GM12891 (cell line): Measurements from ENCODE around the gene NEU4.

ENCODE experiments used
- DNase-seq: peaks from one replicate; pipeline ENCODE4 v3.0.0; 2011; ENCODE audit warnings: low spot score; ENCODE audit not compliant: insufficient read length
- FAIRE-seq: peaks from 2 replicates; lab custom pipeline; 2011; peaks lifted over from hg19 to GRCh38; lab: Jason Lieb, UNC
- PAX5 ChIP-seq: IDR thresholded peaks from 2 replicates; pipeline ENCODE4 v1.6.1; 2011; ENCODE audit warnings: low read length, moderate library complexity, mild to moderate bottlenecking; ENCODE audit not compliant: insufficient read depth, severe bottlenecking
- POLR2A ChIP-seq: IDR thresholded peaks from 2 replicates; pipeline ENCODE4 v1.6.1; 2011; ENCODE audit warnings: low read depth, low read length, control low read depth
- POLR2AphosphoS5 ChIP-seq: IDR thresholded peaks from 2 replicates; pipeline ENCODE4 v1.6.1; 2011; ENCODE audit warnings: low read depth, low read length, control low read depth
- POU2F2 ChIP-seq: IDR thresholded peaks from 2 replicates; pipeline ENCODE4 v1.6.1; 2011; ENCODE audit warnings: low read depth, mild to moderate bottlenecking, control low read depth, low read length, moderate library complexity
- SPI1 ChIP-seq: IDR thresholded peaks from 2 replicates; pipeline ENCODE4 v1.6.1; 2011; ENCODE audit warnings: low read depth, low read length, control low read depth
- TAF1 ChIP-seq: IDR thresholded peaks from 2 replicates; pipeline ENCODE4 v1.6.1; 2011; ENCODE audit warnings: low read depth, low read length, control low read depth

The NEU4 gene

DNA sequence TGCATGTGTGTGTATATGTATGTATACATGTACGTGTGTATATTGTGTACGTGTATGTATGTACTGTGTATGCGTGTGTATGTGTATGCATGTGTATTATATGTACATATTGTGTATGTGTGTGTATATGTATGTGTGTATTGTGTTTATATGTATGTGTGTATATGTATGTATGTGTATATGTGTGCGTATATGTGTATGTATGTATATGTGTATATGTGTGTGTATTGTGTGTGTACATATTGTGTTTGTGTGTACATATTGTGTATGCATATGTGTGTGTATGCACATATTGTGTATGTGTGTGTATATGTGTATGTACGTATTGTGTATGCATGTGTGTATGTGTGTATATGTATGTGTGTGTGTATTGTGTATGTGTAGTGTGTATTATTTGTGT is 15.6 kb upstream of the NEU4 start:
- FAIRE-seq: peak; percentile 89
- TF ChIP-seq SPI1 (no peak), PAX5 (no peak), POU2F2 (no peak), POLR2AphosphoS5 (no peak), TAF1 (no peak), POLR2A (no peak)
- no peak for DNase-seq

DNA sequence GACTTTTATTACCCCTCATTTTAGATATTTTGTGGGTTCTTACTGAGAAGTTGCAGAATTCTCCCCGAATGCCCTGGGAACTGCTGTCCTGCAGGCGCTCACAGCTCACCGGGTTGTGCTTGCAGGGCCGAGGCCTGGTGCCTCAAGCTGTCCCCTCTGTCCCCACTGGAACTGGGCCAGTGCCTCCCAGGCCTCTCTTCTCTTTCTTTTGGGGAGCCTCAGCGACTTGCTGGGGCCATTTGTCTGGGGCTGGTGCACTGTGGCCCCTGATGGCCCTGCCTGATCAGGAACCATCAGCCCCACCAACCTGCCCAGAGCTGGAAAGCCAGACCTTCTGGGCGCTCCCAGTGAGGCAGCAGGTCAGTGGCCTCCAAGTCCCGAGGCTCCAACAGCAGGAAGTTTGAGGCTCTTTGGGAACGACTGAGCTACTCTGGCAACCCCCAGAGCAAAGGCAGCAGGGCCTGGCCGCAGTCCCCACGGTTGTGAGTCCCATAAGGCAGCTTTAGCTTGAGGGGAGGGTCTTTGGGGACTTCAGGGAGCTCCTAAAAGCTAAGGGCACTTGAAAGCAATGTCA is 14.7 kb upstream of the NEU4 start:
- no peak for TF ChIP-seq TAF1
- no peak for TF ChIP-seq POLR2A
- TF ChIP-seq SPI1: no peak
- no peak for TF ChIP-seq PAX5
- no peak for TF ChIP-seq POLR2AphosphoS5
- no peak for TF ChIP-seq POU2F2
- FAIRE-seq (no peak), DNase-seq (no peak)

DNA sequence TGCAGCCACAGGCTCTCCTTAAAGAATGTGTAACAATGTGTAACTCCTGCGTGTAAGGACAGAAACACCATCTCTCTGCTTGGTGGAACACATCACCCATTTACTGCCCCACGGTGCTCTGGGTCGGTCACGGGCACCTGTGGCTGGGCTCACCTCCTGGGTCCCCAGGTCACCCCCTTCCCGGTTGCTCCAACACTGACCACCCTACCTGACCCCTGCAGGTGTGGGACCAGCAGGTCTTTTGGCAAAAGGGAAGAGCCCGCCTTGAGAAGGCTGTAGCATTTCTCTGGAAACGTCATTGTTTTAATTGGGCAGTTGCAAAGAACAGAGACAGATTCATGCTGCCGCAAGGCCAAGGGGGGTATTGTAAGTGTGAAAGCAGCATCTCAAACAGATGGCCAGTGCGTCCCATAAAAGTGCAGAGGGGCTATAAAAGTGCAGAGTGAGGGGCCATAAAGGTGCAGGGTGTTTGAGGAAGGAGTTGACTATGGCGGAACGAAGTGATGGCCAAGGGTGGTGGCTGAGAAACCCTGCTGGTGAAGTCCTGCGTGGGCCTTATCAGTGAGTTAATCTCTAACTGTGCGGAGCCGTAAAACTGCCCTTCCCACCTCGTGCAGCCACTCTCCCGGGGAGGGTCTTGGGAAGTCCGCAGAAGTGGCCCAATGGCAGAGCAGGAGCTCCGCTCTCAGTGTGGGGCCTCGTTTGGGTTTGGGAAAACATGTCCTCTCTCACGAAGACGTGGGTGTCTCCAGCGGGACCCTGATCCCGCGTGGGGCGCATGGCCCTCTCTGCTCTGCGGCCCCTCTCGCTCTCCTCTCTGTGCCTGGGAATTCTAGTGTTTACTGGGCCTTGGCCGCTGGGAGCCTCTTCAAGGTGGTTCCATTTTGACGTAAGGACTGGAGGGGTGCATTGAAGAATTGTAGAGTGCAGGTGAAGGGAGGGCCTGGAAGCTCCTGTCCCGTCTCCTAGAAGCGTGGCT is 13.7 kb upstream of the NEU4 start:
- DNase-seq (no peak), FAIRE-seq (no peak)

DNA sequence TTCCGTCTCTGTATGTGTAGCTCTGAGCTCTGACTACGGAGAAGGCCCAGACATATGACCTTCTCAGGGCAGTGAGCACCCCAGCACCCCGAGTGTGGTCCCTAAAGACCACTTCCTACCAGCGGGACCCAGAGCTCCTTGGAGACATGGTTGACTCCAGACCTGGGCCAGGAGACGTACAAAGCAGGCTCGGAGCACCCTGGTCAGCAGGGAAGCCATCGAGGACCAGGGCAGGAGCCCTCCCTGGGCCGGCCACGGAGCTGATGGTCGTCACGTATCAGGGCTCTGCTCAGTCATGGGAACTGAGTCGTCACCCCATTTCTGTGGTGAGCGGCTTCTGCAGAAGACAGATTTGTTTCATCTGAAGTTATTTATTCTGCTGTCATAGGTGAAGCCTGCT is 12.8 kb upstream of the NEU4 start:
- no peak for TF ChIP-seq POLR2AphosphoS5
- no peak for TF ChIP-seq SPI1
- TF ChIP-seq POLR2A: no peak
- no peak for TF ChIP-seq POU2F2
- no peak for TF ChIP-seq PAX5
- no peak for TF ChIP-seq TAF1
- DNase-seq (peak; percentile 11), FAIRE-seq (no peak)

More for the DNA sequence above, 13.7 kb upstream of the NEU4 start:
- TF ChIP-seq TAF1: no peak
- no peak for TF ChIP-seq PAX5
- TF ChIP-seq POLR2A: no peak
- TF ChIP-seq POU2F2: no peak
- no peak for TF ChIP-seq POLR2AphosphoS5
- no peak for TF ChIP-seq SPI1

DNA sequence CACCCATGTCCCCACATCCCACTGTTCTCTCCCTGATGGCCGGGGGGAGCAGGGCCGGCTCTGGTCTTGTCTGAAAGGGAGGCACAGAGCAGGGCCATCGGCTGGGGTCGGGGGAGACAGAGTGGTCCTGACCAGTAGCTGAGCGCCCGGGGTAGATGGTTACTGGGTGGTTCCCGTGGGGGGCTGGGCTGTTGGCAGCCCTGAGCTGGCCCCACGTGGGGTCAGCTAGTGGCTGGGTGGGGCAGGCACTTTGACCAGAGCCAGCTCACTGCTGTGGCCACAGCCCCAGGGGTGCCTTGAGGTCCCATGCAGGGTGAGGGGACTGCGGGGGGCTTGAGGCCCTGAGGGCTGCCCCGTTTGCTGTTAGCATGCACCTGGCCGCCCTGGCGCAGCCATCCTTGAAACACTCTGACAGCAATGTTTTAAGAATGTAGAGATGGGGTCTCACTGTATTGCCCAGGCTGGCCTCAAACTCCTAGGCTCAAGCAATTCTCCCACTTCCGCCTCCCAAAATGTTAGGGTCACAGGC is 12.3 kb upstream of the NEU4 start:
- DNase-seq (peak; percentile 11), FAIRE-seq (no peak)
- TF ChIP-seq PAX5: no peak
- no peak for TF ChIP-seq POLR2A
- no peak for TF ChIP-seq SPI1
- TF ChIP-seq POU2F2: no peak

DNA sequence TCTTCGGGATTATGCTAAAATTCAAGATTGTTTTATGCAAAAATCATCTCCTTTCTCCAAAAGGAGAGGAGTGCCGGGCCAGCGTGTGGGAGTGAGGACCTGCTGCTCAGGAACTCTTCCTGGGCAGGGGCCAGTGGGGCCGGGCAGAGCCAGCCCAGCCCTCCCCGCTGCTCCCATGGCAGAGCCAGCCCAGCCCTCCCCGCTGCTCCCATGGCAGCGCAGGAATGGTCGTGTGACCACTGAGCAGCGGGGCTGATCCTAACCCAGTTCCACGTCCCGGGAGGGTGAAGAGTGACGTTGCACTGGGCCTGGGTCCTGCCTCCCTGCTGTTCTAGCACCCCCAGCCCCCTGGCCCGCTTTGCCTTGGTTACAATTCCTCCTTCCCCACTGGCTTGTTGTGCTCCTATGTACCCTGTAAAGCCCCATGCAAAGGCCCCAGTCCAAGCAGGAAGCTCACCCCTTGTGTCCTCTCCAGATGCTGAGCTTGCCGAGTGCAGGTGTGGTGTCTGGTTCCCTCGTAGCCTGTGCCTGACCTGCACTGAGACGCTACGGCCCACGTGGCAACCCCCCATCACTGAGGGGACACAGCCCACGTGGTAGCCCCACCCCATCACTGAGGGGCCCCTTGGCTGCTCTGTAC is 11.4 kb upstream of the NEU4 start:
- DNase-seq: peak; percentile 21
- no peak for FAIRE-seq
- no peak for TF ChIP-seq TAF1
- no peak for TF ChIP-seq SPI1
- no peak for TF ChIP-seq POLR2AphosphoS5

DNA sequence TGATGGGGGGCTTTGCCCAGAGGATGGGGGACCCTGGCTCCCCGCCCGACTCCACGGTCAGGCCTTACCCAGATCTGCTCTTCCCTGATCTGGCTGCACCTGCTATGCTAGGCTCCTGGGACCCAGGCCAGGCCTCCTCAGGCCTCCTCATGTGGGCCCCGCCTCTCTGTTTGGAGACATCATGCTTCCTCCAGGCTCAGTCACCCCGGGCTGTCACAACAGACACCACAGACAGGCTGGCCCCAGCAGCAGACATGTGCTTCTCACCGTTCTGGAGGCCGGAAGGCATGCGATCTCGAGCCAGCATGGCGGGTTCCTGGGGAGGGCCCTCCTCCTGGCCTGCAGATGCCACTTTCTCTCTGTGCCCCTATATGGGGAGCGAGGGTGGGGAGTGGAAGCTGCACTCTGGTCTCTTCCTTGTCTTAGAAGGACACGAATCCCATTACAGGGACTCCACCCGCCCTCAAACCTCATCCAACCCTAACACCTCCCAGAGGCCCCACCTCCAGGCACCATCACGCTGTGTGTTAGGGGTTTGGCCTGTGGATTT is 10.8 kb upstream of the NEU4 start:
- FAIRE-seq (no peak), DNase-seq (peak; percentile 17)
- TF ChIP-seq PAX5: no peak
- TF ChIP-seq SPI1: no peak
- no peak for TF ChIP-seq POLR2AphosphoS5
- no peak for TF ChIP-seq TAF1
- no peak for TF ChIP-seq POU2F2
- no peak for TF ChIP-seq POLR2A

DNA sequence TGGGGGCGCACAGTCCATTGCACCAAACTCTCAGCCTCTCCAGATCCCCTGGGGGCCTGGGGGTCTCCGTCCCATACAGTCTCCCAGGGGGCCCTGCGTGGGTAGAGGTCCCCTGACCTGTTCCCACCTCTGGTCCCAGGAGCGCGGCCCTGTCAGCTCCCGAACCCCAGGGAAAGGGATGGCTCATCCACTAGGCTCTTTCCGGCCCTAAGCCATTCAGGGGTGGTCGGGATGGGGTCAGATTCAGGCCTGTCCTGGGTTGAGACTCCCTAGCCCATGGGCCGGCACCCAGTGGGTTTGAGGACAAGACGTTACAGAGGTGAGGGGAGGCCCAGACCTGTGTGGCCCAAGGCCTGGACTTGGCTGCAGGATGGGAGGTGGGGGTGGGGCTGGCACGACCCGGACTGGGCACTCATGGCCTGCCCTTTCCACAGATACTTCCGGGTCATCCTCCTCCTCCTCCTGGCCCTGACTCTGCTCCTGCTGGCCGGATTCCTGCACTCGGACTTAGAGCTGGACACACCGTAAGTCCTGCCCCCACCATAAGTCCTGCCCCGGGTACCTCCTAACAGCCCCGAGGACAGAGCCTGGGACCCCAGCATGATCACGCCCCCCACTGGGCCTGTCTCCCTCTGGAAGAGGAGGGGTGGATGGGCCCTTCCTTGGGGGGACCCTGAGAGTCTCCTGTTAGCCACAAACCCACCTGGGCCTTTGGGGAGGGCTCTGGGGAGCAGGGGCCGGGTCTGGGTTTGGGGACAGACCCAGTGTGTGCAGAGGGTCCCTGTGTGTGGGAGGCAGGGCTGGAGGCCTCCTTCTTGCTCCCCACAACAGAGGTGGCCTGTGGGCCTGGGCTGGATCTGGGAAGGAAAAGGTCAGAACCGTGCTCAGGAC is 10.1 kb upstream of the NEU4 start:
- no peak for FAIRE-seq
- DNase-seq: peak; percentile 8
- TF ChIP-seq PAX5: no peak
- no peak for TF ChIP-seq SPI1
- no peak for TF ChIP-seq POLR2A
- no peak for TF ChIP-seq TAF1
- no peak for TF ChIP-seq POU2F2
- TF ChIP-seq POLR2AphosphoS5: no peak
